AG09309 (cell line): ENCODE data around the gene KCNQ2.

Experiments
- DNase-seq: peaks from one replicate; pipeline ENCODE4 v3.0.0-alpha.2; 2010; ENCODE audit warnings: low read depth
- H3K4me3 ChIP-seq: 2 replicates; pipeline ENCODE4 v1.5.1; 2011; ENCODE audit warnings: mild to moderate bottlenecking, low read depth, low read length, moderate library complexity; ENCODE audit not compliant: control insufficient read depth
- CTCF ChIP-seq: IDR thresholded peaks from 2 replicates; pipeline ENCODE4 v1.5.1; 2011; ENCODE audit warnings: mild to moderate bottlenecking, low read depth, low read length, inconsistent platforms; ENCODE audit not compliant: insufficient read depth, control insufficient read depth; ENCODE audit errors: missing control alignments

The KCNQ2 gene

GRCh38 chr20:63462244-63462643 lies 10.2 kb downstream of the KCNQ2 start:
- H3K4me3 ChIP-seq = no peak overlapping the region
- no peak for TF ChIP-seq CTCF

DNA sequence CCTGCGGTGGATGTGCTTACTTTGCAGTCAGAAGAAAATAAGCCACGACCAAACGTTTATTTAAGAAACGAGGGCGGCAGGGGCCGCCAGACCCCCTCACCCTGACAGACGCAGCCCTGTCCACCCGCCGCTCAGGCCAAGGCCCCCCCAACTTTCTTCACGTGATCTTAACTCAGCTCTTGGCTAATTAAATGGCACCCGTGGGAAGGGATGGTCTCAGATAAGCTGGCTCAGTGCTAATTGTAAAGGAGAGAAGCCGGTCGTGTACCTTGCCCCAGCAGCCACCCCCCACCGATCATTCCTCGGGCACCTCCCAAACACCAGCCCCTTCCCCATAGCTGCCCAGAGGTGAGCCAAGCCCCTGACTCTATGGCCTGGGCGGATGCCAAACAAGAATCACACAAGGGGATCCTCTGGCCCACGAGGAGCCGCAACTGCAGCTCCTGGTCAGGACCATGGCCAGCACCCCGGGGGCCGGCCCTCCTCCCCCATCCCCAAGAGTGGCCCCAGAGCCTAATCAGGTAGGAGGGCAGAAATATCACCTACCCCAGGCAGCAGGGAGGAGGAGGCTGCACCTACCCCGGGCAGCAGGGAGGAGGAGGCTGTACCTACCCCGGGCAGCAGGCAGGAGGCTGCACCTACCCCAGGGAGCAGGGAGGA lies 11.2 kb downstream of the KCNQ2 start:
- H3K4me3 ChIP-seq = no peak overlapping the region
- DNase-seq = no peak
- TF ChIP-seq CTCF = no peak

More at GRCh38 chr20:63462244-63462643, 10.2 kb downstream of the KCNQ2 start:
- DNase-seq = no peak

DNA sequence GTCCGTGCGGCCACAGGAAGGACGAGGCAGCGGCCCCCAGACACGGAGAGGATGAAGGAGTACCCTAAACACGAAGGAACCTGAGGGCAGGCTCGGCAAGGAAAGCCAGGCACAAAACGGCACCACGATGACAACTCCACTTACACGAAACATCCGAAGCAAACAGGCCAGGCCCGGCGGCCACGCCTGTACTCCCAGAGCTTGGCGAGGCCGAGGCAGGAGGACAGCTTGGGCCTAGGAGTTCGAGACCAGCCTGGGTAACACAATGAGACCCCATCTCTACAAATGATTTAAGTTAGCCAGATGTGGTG lies 13.4 kb downstream of the KCNQ2 start:
- no peak for TF ChIP-seq CTCF
- no peak overlapping the region for H3K4me3 ChIP-seq
- DNase-seq = no peak

GRCh38 chr20:63458170-63459069 lies 14.0 kb downstream of the KCNQ2 start:
- no peak for DNase-seq

DNA sequence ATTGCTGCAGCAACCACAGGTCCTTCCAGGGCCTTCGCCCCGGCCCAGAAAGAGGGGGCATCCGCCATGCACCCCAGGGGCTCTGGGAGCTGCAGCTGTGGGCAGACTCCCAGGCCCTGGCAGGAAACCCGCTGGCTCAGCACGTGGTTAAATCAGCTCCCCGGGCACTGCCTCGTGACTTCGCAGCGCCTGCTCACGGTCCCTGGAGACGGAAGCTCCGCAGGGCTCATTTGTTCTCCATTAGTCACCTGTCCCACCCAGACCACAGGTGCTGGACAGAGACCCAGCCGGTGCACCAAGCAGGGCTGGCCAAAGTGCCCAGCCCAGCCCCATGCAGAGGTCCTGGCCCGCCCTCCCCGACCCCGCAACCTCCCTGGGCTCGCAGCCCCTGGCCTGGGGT lies 14.7 kb downstream of the KCNQ2 start:
- DNase-seq = no peak
- no peak overlapping the region for H3K4me3 ChIP-seq
- TF ChIP-seq CTCF = no peak

More at GRCh38 chr20:63458170-63459069, 14.0 kb downstream of the KCNQ2 start:
- TF ChIP-seq CTCF = no peak
- no peak overlapping the region for H3K4me3 ChIP-seq

DNA sequence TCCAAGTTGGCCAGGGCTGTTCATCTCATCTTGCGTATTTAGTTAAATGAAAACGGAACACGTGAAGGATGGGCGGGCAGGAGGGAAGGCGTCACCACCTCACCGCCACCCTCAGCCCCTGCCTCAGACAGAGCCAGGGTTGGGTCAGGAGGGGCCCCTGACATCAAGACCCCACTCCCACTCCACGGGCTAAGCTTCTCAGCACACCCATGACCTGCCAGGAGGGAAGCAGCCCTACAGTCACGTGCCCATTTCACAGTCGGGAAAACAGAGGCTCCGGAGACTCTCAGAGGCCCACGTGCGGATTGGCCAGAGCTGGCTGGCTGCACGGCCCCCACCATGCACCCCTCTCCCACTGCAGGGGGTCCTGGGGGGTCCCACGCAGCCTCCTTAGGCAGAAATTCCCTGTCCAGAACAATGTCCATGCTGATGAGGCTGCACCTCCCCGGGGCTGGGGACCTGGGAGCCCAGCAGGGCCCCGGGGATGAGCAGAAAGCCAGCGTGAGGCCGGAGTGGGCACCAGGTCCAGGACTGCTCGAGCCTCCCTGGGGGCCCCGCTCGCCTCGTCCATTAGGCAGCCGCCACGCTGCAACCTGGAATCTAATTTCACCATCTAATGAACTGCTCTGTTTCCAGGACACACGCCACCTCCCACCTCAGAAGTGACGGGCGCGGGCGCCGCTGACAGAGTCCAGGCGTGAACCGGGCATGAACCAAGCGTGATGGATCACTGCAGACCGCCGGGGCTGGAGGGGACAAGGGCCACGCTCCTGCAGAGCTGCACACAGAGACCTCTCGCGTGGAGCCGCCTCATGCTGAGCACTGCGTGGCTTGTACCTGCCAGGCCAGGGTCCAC lies 15.8 kb downstream of the KCNQ2 start:
- H3K4me3 ChIP-seq = no peak overlapping the region
- TF ChIP-seq CTCF = no peak
- DNase-seq = no peak
